ENCODE measurements around the gene ERFE.

DNA sequence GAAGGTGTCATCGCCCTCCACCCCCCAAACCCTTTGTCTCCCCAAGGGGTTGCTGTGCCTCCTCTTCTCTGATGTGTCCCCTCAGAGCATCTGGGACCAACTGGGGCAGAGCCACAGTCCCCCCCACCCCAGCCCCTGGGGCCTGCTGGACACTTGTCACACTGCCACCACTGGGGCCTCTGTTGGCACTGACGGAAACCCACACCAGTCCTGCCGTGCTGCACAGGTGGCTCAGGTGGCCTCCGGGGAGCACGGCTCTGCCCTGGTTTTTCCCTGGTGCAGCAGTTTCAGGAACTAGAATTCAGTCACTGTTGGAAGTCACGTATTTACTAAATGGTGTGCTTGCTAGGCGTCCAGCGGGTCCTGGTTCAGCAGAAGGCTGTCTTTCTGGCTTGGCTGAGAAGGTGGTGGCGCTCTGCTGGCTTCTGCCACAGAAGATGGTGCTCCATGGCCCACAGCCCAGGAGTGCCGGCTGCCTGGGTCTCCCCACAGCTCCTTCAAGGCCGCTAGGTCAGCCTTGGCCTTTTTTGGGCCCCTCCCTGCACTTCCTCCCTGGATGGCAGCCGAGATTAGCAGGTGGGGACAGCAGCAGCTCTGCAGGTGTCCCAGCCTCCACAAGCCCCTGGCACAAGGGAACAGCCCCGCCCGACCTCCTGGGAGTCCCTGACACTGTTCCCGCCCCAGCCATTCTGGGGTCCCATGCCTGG is 38.9 kb upstream of the ERFE start:
- TF ChIP-seq, protein P1, sequence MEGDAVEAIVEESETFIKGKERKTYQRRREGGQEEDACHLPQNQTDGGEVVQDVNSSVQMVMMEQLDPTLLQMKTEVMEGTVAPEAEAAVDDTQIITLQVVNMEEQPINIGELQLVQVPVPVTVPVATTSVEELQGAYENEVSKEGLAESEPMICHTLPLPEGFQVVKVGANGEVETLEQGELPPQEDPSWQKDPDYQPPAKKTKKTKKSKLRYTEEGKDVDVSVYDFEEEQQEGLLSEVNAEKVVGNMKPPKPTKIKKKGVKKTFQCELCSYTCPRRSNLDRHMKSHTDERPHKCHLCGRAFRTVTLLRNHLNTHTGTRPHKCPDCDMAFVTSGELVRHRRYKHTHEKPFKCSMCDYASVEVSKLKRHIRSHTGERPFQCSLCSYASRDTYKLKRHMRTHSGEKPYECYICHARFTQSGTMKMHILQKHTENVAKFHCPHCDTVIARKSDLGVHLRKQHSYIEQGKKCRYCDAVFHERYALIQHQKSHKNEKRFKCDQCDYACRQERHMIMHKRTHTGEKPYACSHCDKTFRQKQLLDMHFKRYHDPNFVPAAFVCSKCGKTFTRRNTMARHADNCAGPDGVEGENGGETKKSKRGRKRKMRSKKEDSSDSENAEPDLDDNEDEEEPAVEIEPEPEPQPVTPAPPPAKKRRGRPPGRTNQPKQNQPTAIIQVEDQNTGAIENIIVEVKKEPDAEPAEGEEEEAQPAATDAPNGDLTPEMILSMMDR (IDR thresholded peaks at IDR 0.05) = no peak
- TF ChIP-seq, protein P2, sequence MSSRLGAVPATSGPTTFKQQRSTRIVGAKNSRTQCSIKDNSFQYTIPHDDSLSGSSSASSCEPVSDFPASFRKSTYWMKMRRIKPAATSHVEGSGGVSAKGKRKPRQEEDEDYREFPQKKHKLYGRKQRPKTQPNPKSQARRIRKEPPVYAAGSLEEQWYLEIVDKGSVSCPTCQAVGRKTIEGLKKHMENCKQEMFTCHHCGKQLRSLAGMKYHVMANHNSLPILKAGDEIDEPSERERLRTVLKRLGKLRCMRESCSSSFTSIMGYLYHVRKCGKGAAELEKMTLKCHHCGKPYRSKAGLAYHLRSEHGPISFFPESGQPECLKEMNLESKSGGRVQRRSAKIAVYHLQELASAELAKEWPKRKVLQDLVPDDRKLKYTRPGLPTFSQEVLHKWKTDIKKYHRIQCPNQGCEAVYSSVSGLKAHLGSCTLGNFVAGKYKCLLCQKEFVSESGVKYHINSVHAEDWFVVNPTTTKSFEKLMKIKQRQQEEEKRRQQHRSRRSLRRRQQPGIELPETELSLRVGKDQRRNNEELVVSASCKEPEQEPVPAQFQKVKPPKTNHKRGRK (CRISPR knock-in tag; IDR thresholded peaks at IDR 0.05; ENCODE audit: borderline replicate concordance) = no peak
- TF ChIP-seq RELA (CRISPR knock-in tag; IDR thresholded peaks at IDR 0.05; ENCODE audit: borderline replicate concordance) (no peak), TCF7 (CRISPR knock-in tag; IDR thresholded peaks at IDR 0.05; ENCODE audit: low read depth) (no peak), NR2C2 (CRISPR knock-in tag; IDR thresholded peaks at IDR 0.05) (no peak), IRF2 (CRISPR knock-in tag; IDR thresholded peaks at IDR 0.05; ENCODE audit: borderline replicate concordance, low read depth) (no peak), FOXJ3 (CRISPR knock-in tag; IDR thresholded peaks at IDR 0.05; ENCODE audit: borderline replicate concordance) (no peak), NR1H2 (CRISPR knock-in tag; IDR thresholded peaks at IDR 0.05) (no peak)
- TF ChIP-seq, protein P3, sequence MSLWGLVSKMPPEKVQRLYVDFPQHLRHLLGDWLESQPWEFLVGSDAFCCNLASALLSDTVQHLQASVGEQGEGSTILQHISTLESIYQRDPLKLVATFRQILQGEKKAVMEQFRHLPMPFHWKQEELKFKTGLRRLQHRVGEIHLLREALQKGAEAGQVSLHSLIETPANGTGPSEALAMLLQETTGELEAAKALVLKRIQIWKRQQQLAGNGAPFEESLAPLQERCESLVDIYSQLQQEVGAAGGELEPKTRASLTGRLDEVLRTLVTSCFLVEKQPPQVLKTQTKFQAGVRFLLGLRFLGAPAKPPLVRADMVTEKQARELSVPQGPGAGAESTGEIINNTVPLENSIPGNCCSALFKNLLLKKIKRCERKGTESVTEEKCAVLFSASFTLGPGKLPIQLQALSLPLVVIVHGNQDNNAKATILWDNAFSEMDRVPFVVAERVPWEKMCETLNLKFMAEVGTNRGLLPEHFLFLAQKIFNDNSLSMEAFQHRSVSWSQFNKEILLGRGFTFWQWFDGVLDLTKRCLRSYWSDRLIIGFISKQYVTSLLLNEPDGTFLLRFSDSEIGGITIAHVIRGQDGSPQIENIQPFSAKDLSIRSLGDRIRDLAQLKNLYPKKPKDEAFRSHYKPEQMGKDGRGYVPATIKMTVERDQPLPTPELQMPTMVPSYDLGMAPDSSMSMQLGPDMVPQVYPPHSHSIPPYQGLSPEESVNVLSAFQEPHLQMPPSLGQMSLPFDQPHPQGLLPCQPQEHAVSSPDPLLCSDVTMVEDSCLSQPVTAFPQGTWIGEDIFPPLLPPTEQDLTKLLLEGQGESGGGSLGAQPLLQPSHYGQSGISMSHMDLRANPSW (CRISPR knock-in tag; conservative IDR thresholded peaks at IDR 0.05; ENCODE audit: low read depth) = no peak
- TF ChIP-seq, protein P4, sequence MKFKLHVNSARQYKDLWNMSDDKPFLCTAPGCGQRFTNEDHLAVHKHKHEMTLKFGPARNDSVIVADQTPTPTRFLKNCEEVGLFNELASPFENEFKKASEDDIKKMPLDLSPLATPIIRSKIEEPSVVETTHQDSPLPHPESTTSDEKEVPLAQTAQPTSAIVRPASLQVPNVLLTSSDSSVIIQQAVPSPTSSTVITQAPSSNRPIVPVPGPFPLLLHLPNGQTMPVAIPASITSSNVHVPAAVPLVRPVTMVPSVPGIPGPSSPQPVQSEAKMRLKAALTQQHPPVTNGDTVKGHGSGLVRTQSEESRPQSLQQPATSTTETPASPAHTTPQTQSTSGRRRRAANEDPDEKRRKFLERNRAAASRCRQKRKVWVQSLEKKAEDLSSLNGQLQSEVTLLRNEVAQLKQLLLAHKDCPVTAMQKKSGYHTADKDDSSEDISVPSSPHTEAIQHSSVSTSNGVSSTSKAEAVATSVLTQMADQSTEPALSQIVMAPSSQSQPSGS (CRISPR knock-in tag; IDR thresholded peaks at IDR 0.05; ENCODE audit: borderline replicate concordance, low read depth) = no peak
- TF ChIP-seq, protein P5, sequence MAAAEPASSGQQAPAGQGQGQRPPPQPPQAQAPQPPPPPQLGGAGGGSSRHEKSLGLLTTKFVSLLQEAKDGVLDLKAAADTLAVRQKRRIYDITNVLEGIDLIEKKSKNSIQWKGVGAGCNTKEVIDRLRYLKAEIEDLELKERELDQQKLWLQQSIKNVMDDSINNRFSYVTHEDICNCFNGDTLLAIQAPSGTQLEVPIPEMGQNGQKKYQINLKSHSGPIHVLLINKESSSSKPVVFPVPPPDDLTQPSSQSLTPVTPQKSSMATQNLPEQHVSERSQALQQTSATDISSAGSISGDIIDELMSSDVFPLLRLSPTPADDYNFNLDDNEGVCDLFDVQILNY (CRISPR knock-in tag; IDR thresholded peaks at IDR 0.05) = no peak

Measured in WTC11 (cell line).